Peyer's patch (tissue), 4 donors: ENCODE measurements around the gene GYPC.

Experiments
- CTCF ChIP-seq, 6 experiments: fragments of 450-650 bp in 4 of 6; fragments of 200-600 bp in 2 of 6; sonication (generic) in 1 of 6; IDR thresholded peaks; one replicate each; pipeline ENCODE4 v1.5.1; 2017 to 2019; ENCODE audit warnings: antibody characterized with exemption in 6 of 6, mild to moderate bottlenecking in 3 of 6, moderate library complexity in 1 of 6
- POLR2A ChIP-seq, 2 donors: fragments of 450-650 bp; IDR thresholded peaks; one replicate each; pipeline ENCODE4 v1.5.1; 2017; ENCODE audit warnings: antibody characterized with exemption in 2 of 2, mild to moderate bottlenecking in 2 of 2, moderate library complexity in 2 of 2

- TF ChIP-seq POLR2A (IDR thresholded peaks at IDR 0.05) (no peak), CTCF (IDR thresholded peaks at IDR 0.05) (no peak)
Observed at GRCh38 chr2:126663184-126663963, 7.4 kb downstream of the GYPC start.
